Stimulated activated CD8-positive, alpha-beta memory T cell treated with anti-CD3 and anti-CD28 coated beads, Interleukin-12 subunit alpha, Interleukin-12 subunit beta, amount 100 ng/mL, for 24 hours (primary cell): ENCODE results near the gene AXIN2.

ENCODE experiments used
- DNase-seq: peaks from one replicate; pipeline ENCODE4 v3.0.0-alpha.2; 2020; ENCODE audit errors: extremely low read depth

The AXIN2 gene

DNA sequence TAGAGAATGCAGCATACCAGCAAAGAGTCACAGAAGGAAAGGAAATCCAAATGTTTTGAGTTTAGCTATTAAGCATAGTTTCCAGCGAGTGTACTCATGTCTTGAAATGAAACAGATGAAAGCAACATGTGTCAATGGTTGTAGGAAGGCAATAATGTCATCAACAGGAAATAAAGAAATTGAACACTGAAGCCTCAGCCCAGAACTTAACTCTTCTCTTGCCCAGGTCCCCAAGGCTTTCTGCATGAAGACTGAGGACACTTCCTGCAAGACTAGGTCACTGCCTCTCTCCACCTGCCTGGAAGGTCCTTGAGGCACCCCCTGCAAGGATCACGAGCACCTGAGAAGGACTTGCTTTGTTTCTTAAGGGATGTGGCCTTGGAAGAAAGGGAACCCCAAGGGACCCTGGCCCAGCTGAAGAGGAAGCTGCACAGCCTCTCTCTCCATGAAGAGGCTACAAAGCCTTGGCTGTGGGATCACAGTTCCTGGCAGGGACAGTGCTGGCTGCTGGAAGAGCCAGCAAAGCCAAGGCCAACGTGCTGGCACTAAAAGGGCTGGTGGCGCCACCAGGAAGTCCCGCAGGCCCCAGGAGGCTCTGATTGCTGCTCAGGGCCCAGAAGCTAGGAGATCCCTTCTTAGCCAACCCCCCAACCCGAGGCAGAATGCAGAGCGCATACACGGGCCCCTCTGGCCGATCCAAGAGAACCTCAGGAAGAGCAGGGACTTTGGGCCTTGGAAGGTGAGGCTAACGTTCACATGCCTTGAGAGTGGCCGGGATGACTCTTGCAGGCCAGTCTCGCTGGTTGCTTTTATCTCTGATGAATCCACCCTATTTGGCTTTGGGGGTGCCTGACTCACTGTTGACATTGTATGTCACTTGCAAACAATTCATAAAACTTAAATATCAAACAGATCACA, 23.4 kb upstream of the AXIN2 start:
- no peak for DNase-seq

DNA sequence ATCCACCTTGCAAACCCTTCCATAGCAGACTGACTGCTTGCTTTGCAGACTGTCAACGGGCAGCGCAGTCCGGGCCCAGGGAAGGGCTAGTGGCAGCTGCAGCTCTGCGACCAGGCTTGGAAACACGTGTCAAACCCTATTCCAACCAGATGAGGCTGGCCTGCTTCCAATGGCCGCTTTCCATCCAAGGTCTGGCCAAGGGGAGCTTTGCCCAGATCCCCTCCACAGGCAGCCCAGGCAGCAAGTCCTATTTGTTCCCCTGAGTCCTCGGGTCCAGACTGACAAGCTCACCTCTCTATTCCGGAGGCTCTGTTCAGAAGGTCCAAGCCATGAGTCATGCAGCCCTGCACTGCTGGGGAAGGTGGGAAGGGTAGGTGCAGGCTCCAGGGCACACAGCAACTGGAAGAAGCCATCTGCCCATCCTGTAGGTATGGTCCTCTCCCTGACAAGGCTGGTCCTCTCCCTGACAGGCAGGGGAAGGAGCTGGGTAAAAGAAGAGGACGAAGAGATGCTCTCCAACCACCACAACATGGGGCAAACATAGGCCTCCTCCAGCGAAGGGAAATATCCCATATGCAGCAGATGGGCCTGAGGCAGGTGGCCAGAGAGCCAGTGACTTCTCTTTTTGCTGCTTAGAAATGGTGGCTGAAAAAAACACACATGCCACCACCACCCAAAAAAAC, 22.6 kb upstream of the AXIN2 start:
- DNase-seq = no peak

DNA sequence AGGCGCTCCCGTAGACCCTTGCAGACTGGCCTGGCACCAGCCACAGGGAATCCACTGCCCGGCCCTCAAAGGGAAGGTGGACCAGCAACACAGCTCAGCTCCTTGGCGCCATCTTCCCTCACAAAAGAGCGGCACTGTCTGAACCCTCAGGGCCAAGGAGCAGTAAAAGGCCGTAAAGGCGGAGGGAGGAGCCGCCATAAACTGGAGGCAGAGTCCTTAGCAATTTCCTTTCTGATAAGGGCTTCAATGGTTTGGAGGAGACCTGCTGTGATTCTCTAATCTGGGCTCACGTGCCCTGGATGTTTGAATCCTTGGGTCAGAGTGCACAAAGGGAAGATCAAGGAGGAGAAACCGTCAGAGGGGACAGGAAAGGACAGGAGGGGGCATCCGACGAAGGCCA, 15.5 kb upstream of the AXIN2 start:
- DNase-seq = no peak

DNA sequence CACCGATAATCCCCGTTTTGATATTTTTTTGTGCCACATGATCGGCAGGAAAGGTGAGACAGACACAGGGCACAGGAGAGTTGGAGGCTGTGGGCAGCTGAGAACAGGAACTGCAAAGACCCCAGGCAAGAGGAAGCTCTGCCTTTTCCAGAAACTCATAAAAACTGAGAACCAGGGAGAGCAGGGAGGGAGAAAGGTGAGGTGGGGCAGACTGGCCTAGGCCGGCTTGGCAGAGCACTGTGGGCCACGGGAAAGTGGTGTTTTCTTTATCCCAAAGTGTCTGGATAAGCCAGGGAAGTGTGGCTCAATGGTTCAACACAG, 11.8 kb upstream of the AXIN2 start:
- no peak for DNase-seq

DNA sequence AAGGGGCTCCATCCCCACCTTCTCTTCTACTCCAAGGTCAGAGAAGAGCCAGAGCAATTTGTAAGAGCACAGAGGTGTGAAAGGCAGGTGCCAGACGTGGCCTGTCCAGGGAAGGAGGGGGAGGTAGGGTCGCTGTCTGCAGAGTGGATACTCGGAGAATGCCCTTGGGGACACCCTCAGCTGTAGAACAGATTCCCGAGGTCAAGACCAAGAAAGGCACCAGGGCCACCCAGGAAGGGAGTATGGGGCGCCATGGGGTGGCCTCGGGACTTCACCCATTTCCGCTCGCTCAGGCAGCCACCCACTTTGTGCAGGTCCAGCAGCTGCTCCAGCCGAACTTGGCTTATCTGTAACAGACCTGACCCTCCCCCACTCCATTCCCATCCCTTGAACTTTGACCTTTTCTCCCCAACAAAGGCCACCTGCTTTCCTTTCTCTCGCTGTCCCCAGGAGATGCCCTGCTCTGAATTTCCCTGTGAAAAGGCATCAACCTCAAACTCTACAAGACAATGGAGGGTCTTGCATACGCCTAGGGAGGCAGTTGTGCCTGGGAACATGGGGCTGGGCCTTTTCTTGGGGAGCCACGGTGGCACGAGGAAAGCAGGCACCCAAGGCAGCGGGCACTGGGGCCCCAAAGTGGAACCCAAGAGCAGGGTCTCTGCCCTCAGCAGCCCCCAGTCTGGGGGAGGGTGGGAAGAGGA, 11.3 kb upstream of the AXIN2 start:
- DNase-seq = no peak

DNA sequence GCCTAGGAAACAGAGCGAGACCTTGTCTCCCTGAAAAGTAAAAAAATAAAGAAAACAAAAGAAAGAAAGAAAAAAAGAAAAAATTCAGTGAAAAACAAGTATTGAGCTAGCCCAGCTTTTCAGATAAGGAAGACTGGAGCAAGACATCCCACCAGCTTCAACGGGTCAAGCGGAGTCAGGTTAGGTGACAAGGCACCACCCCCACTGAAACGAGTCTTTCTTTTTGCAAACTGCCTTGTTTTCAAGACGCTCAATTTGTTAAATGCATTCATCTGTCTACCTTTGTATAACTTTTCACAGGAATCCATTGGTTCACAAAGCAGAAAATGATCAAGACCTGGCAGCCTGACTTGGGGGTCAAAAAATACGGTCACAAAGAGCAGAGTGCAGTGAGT, 10.7 kb upstream of the AXIN2 start:
- DNase-seq = no peak

DNA sequence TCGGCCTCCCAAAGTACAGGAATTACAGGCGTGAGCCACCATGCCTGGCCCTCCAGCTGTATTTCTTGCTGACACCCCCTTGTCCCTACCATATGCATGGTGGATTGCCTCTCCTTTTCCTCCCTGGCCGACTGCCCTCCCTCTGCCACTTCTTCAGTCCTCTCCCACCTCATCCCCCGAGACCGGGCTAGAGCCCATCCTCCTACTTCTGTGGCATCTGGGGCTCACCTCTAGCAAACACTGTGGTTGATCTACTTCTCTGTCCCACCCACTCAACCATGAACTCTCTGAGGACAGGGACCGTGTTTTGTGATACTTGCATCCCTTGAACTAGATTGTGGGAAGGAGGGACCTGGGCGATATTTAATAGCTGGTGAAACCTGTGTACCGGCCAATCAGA, 7.5 kb upstream of the AXIN2 start:
- no peak for DNase-seq

DNA sequence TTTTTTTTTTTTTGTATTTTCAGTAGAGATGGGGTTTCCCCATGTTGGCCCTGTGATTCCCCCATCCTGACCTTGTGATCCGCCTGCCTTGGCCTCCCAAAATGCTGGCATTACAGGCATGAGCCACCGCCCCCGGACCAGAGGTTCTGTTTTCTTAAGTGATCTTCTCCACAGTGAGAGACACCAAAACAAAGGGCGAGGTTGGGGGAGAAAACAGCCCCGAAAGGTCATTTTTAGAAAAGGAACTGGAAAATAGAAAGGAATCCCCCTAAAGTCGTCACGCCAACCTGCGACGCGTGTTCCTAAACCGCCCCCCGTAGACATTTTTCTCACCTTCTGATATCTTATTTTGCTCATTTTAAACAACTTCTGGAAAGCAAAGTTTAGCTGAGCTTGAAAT, 6.1 kb upstream of the AXIN2 start:
- DNase-seq = no peak

DNA sequence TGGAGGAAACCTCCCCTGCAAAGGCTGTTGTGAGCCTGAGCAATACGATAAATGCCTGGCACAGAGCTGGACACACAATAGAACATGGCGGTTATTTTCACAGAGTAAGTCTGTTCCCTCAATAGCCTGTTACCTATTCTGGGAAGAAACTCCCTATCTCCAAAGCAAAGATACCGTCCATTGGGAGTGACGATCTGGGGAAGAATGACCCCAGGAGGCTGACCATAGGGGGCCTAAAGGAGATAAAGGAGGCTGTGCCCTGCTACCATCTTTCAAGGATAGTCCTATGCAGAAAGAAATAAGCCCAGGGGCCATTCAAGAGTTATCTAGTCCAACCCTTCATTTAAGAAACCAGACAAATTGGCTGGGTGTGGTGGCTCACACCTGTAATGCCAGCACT, 4.1 kb upstream of the AXIN2 start:
- DNase-seq = no peak

DNA sequence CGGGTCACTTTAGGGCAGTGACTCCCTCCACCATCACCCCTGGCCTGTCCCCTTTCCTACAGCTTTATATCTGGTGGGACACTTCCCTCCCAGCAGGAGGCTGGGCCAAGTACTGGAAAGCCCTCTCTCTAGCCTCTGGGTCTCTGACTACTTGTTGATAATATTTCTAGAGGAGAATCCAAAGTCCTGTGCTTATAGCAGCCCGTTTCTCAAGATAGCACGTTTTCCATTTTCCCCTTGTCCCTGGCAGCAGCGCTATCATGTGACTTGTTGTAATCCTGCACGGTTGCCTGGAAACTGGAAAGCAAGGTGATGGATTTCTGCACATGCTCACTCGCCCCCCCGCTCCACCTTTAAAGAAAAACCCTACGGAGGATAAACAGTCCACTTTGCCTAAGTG, 3.3 kb upstream of the AXIN2 start:
- DNase-seq = no peak

DNA sequence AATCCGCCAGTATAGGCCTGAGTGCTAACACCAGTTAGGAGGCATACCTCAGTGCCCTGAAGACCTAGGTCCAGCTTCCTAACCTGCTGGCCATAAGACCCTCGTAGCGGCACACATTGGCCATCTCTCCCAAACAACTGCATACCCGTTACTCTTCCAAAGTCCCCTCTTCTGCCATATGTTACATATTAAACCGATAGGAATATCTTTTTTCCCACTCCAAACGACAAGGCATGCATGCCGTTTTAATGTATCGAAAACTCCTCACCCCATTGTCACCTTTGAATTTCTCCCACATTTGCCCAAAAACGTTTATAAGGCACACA, 721 bp upstream of the AXIN2 start:
- no peak for DNase-seq

DNA sequence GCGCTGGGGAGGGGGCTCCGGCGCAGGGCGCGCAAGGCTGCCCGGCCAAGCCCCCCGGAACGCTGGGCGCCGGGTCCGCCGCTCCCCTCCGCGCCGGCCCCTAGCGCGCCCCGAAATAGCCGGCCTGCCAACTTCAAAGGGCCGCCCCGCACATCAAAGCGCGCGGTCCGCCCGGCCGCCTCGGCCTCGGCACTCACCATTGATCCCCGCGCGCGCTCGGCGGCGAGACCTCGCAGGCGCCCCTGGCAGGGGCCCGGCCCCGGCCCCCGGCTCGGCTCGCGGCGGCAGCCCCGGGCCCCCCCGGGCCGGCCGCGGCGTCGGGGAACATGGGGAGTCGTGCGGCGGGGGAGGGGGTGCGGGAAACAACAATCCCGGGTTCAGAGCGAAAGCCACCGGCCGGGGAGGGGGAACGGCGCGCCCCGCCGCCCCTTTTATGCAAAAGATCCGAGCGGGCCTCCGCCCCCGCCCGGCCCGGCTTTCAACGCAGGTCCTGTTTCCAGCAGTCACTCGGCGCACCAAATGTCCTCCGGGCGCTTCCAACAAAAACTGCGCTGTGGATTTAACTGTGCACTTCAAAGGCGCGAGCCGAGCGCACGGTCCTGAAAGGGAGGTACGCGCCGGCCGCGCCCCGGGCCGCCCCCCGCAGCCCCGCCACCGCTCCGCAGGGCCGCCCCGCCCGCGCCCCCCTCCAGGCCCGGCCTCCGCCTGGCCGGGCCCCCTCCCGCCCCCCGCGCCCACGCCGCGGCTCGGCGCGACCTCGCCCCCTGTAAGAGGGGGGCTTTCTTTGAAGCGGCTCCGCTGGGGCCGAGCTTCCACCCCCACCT, 608 bp downstream of the AXIN2 start:
- peak; percentile 39 for DNase-seq

DNA sequence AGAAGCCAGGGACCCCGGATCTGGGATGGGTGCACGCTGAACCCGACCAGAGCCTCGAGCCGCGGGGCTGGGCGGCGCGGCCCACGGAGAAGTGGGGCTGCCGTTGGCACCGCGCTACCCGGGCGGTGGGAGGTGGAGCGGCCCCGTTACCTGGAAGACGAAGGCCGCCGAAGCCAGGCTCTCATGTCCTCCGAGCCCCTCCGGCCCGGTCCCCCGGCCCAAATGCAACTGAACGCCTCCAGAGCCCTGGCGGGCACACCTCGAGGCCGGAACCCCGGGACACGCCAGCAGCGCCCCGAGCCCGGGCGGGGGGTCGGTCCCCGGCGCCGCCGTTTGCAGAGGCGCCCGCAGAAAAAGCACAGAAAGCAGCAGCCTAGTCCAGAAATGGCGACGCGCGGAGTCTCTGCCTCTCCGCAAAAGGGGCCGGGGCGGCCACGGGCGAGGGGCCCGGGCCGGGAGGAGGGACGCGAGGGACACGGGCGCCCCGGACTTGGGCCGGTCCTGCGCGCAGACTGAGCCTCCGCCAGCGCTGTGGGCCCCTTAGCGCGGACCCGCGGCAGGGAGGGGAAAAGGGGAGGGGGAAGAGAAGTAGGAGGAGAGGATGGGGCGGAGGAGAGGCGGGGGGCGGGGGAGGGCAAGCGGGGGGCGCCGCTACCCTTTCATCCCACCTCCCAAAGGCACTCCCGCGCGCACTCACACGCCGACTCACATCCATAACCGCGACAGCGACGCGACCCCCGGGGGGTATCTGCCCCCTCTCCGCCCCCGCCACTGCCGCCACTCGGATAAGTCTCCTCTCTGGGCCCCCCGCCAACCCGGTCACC, 1.4 kb downstream of the AXIN2 start:
- no peak for DNase-seq

DNA sequence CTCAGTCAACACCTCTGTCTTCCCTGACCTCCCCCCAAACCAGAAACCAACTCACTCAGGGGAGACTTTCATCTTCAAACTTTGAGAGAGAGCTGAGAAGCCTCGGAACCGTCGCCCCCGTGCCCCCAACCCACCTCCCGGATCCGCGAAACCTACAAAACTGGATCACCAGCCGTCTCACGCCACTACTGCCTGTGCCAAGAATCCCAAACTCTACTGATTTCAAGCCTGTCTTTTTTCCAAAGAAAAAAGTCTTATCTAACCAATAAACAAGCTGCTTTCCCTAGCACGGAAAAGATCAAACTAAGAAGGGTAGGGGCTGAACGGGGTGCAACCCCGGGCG, 2.0 kb downstream of the AXIN2 start:
- DNase-seq = no peak

DNA sequence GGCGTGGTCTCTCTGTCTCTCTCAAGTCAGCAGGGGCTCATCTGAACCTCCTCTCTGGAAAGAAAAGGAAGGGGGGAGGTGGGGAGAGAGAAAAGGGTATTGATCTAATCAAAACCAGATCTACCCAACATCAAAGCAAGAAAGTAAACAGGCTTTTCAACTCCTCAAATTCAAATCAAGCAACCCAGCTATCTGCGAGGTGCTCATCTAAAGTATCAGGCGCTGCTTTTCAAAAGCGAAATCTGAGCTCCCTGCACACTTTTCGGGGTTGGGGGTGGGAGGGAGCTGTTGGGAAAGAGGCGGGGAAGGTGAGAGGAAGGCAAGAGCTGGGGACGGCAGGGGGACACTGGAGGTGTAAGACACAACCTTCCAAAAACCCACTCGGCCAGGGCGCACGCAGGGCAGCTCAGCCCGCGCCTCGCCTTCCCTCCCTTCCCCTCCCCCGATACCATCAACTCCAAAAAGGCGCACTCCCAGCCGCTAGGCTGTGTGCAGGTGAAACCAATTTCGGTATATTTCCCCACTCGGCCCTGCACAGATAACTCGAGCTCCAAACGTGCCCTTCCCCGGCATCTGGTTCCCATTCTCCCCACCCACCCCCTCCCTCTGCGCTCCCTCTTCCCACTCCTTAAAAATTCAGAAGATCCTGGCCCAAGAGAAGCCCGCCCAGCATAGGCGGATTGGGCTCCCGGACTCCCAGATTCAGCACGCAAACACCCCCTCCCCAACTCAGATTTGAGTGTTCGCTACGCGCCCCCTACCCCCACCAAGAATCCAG, 2.6 kb downstream of the AXIN2 start:
- no peak for DNase-seq

DNA sequence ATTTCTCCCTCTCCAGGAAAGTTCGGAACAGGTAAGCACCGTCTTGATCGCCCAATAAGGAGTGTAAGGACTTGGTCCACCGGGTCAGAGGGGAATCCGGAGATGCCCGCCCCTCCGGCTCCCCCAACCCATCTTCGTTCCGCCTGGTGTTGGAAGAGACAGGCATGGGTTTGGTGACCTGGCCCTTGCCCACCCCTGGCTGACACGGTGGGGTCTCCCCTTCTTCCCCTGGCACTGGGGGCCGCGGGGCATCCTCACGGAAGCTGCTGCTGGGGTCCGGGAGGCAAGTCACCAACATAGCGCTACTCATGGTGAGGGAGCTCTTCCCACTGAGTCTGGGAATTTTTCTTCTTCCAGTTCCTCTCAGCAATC, 3.2 kb downstream of the AXIN2 start:
- DNase-seq = no peak

DNA sequence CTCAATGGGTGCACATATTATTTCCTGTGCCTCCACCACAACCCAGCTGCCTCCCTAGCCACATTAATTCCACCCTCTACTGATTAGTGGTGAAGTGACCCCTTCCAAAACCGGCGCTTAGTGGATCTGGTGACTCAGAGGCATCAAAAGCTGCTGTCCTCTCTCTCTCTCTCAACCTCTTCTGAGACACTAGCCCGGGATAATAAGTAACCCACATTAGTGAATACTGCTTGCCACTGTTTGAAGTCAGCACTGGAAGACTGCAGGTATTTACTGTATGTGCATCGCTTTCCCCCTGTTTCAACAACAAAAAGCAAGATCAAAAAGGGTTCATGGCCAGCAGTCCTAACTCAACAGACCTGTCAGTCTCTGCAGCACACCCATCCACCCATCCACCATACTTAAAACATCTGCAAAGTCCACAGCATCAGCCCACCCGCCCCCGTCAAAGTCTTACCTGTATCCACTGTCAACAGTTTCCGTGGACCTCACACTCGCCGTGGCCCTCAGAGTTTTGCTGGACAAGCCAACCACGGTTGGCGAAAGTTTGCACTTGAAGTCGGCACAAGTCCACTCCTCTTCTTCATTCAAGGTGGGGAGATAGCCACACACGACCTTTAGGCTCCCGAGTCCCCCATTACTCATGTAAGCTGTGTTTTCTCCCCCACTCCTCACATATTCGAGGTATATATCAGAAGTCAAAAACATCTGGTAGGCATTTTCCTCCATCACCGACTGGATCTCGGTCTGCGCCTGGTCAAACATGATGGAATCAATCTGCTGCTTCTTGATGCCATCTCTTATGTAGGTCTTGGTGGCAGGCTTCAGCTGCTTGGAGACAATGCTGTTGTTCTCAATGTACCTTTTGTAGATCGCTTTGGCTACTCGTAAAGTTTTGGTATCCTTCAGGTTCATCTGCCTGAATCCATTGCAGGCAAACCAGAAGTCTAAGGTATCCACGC, 3.8 kb downstream of the AXIN2 start:
- DNase-seq = no peak

DNA sequence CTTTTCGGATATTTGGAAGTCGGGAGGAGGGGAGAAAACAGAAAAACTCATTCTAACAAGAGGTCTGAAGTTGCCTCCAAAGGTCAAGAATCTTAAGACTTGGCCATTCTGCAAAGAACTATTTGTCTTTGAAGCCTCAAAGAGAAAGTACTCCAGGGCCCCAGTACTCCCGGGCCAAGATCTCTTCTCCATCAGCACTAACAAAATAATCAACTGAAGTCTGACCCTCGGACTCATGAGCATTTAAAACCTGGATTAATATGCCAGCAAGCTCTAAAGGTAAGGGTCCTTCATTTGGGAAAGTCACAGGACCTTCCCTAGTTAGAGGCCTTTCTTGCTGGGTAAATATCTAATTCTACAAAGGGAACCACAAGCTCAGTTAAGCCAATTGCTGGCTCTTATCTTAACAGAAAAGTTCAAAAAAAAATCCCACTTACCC, 4.5 kb downstream of the AXIN2 start:
- no peak for DNase-seq
